HepG2 (cell line): Measurements from ENCODE around the gene UNC5CL. TPM values are rescaled to one million over a fixed set of nuclear protein-coding genes. Genes with fewer than 3 reads are reported as not detected.

Experiments
- BCL6 ChIP-seq: IDR thresholded peaks from 2 replicates; pipeline ENCODE4 v1.6.1; 2016; ENCODE audit warnings: missing genetic modification reagents, missing compliant biosample characterization
- FOXO4 ChIP-seq: sonication (generic); formaldehyde crosslinking; conservative IDR thresholded peaks from 2 replicates; pipeline ENCODE4 v1.8.1; 2023; ENCODE audit warnings: missing genetic modification reagents
- HHEX ChIP-seq: IDR thresholded peaks from 2 replicates; pipeline ENCODE4 v1.6.1; 2016; ENCODE audit warnings: control low read depth
- IKZF5 ChIP-seq: IDR thresholded peaks from 2 replicates; pipeline ENCODE4 v1.6.1; 2018; ENCODE audit warnings: missing genetic modification reagents, mild to moderate bottlenecking, missing compliant biosample characterization
- MIER2 ChIP-seq: IDR thresholded peaks from 2 replicates; pipeline ENCODE4 v1.6.1; 2016; ENCODE audit warnings: missing biosample characterization, missing genetic modification reagents
- MTA3 ChIP-seq: sonication (generic); formaldehyde crosslinking; IDR thresholded peaks from 2 replicates; pipeline ENCODE4 v1.4.0; 2020; ENCODE audit warnings: missing genetic modification reagents
- NFKBIZ ChIP-seq: IDR thresholded peaks from 2 replicates; pipeline ENCODE4 v1.6.1; 2018; ENCODE audit warnings: missing genetic modification reagents, missing compliant biosample characterization
- POLR2AphosphoS2 ChIP-seq: IDR thresholded peaks from 2 replicates; pipeline ENCODE4 v1.6.1; 2011; ENCODE audit warnings: low read depth, low read length, improper control_type of control experiment
- RAD21 ChIP-seq: fragments of 450-650 bp; formaldehyde crosslinking; IDR thresholded peaks from 2 replicates; pipeline ENCODE4 v1.5.0; 2020; ENCODE audit warnings: mild to moderate bottlenecking
- SKI ChIP-seq: fragments of 450-650 bp; IDR thresholded peaks from one replicate; pipeline ENCODE4 v1.6.1; 2018; ENCODE audit warnings: mild to moderate bottlenecking; ENCODE audit not compliant: partially characterized antibody
- TEAD2 ChIP-seq: sonication (generic); formaldehyde crosslinking; IDR thresholded peaks from 2 replicates; pipeline ENCODE4 v1.9.0; 2021; ENCODE audit warnings: missing genetic modification reagents
- TFAP4 ChIP-seq: sonication (generic); IDR thresholded peaks from 2 replicates; pipeline ENCODE4 v1.6.1; 2016; ENCODE audit warnings: low read depth, borderline replicate concordance
- ZEB1 ChIP-seq: IDR thresholded peaks from 2 replicates; pipeline ENCODE4 v1.6.1; 2012; ENCODE audit warnings: mild to moderate bottlenecking, low read depth, inconsistent platforms; ENCODE audit not compliant: insufficient replicate concordance
- ZNF280B ChIP-seq: sonication (generic); formaldehyde crosslinking; IDR thresholded peaks from 2 replicates; pipeline ENCODE4 v1.5.0; 2020; ENCODE audit warnings: missing genetic modification reagents, mild to moderate bottlenecking, borderline replicate concordance
- ZNF576 ChIP-seq: sonication (generic); formaldehyde crosslinking; IDR thresholded peaks from 2 replicates; pipeline ENCODE4 v1.4.0; 2020; ENCODE audit warnings: mild to moderate bottlenecking, missing genetic modification reagents
- ZNF7 ChIP-seq: IDR thresholded peaks from 2 replicates; pipeline ENCODE4 v1.6.1; 2016; ENCODE audit warnings: missing biosample characterization, missing genetic modification reagents
- ZNF710 ChIP-seq: sonication (generic); formaldehyde crosslinking; IDR thresholded peaks from 2 replicates; pipeline ENCODE4 v1.5.0; 2020; ENCODE audit warnings: mild to moderate bottlenecking, missing genetic modification reagents, borderline replicate concordance
- ZSCAN21 ChIP-seq: sonication (generic); formaldehyde crosslinking; IDR thresholded peaks from 2 replicates; pipeline ENCODE4 v1.8.0; 2022; ENCODE audit warnings: mild to moderate bottlenecking, missing genetic modification reagents, moderate library complexity, borderline replicate concordance
- ZXDC ChIP-seq: sonication (generic); formaldehyde crosslinking; IDR thresholded peaks from 2 replicates; pipeline ENCODE4 v1.5.0; 2020; ENCODE audit warnings: mild to moderate bottlenecking, missing genetic modification reagents
- polyA plus RNA-seq, 8 experiments: library from polyadenylated mRNA; depleted of rRNA in 3 of 8; stranded (reverse) in 7 of 8; unstranded in 1 of 8; fragments of >200 nt; fragmentation: Illumina TruSeq in 4 of 8; extraction: Trizol in 4 of 8; gene quantifications; 2 replicates each; pipeline versions ENCODE4 v1.2.1 to v1.2.3, GENCODE V29; 2011 to 2016; ENCODE audit warnings: low read depth in 4 of 8, missing spikeins in 1 of 8, mixed read lengths in 1 of 8; ENCODE audit not compliant: insufficient read depth in 1 of 8
- total RNA-seq, 5 experiments: library from RNA; depleted of rRNA; stranded (reverse); fragments of >200 nt; fragmentation: Illumina TruSeq; extraction: Trizol; gene quantifications; 2 replicates each; pipeline ENCODE4 v1.2.3, GENCODE V29; 2016; ENCODE audit warnings: low read depth in 1 of 5

Gene UNC5CL
- total and polyA plus RNA-seq, 2 of the 13 experiments (the other 11 are each of a cell fraction or from before 2014, with no cell fraction given): 2.4 to 2.5 TPM

GRCh38 chr6:41027799-41028560 is 11.0 kb downstream of the UNC5CL start (continued):
- TF ChIP-seq IKZF5 (CRISPR knock-in tag) (no peak), TFAP4 (no peak), ZNF576 (peak; percentile 54; the same call in 1 of the 2 replicates), ZEB1 (no peak), BCL6 (peak; percentile 41; the same call in 1 of the 2 replicates), FOXO4 (CRISPR knock-in tag) (no peak), ZSCAN21 (peak; percentile 55; the same call in 1 of the 2 replicates), POLR2AphosphoS2 (no peak), SKI (peak; percentile 40), NFKBIZ (CRISPR knock-in tag) (no peak), HHEX (CRISPR knock-in tag) (no peak), MTA3 (CRISPR knock-in tag) (no peak), ZXDC (CRISPR knock-in tag) (no peak), ZNF7 (CRISPR knock-in tag) (peak; percentile 59), TEAD2 (peak; percentile 79; the same call in 1 of the 2 replicates), ZNF280B (CRISPR knock-in tag) (no peak), ZNF710 (CRISPR knock-in tag) (no peak), RAD21 (CRISPR knock-in tag) (peak; percentile 99), MIER2 (CRISPR knock-in tag) (no peak)
